H9 (cell line): ENCODE data around the gene PRKACG. TPM values are rescaled to one million over a fixed set of nuclear protein-coding genes. Genes with fewer than 3 reads are reported as not detected.

Source experiments
- DNase-seq: peaks from one replicate; pipeline ENCODE4 v3.0.0-alpha.2; 2017
- H2AFZ ChIP-seq: one replicate; pipeline ENCODE4 v1.6.1; 2013; ENCODE audit warnings: mild to moderate bottlenecking, low read length, control low read depth, moderate library complexity
- H2AK5ac ChIP-seq: 2 replicates; pipeline ENCODE4 v1.6.1; 2013; ENCODE audit warnings: low read length, control low read depth, mixed read lengths; ENCODE audit not compliant: insufficient read length
- H2BK120ac ChIP-seq: one replicate; pipeline ENCODE4 v1.6.1; 2013; ENCODE audit warnings: low read depth, mild to moderate bottlenecking, low read length, control low read depth, inconsistent platforms; ENCODE audit not compliant: poor library complexity, severe bottlenecking
- H2BK12ac ChIP-seq: 2 replicates; pipeline ENCODE4 v1.6.1; 2013; ENCODE audit warnings: low read length, control low read depth, mixed read lengths, low read depth; ENCODE audit not compliant: insufficient read length
- H2BK15ac ChIP-seq: 2 replicates; pipeline ENCODE4 v1.6.1; 2013; ENCODE audit warnings: low read depth, low read length, control low read depth
- H2BK20ac ChIP-seq: one replicate; pipeline ENCODE4 v1.6.1; 2013; ENCODE audit warnings: low read depth, mild to moderate bottlenecking, low read length, control low read depth, inconsistent platforms; ENCODE audit not compliant: poor library complexity, severe bottlenecking
- H2BK5ac ChIP-seq: 2 replicates; pipeline ENCODE4 v1.6.1; 2013; ENCODE audit warnings: low read length, control low read depth, mixed read lengths; ENCODE audit not compliant: insufficient read length
- H3K14ac ChIP-seq: 2 replicates; pipeline ENCODE4 v1.6.1; 2013; ENCODE audit warnings: low read length, control low read depth; ENCODE audit not compliant: insufficient read depth
- H3K18ac ChIP-seq: 2 replicates; pipeline ENCODE4 v1.6.1; 2013; ENCODE audit warnings: low read depth, mild to moderate bottlenecking, mixed read lengths, low read length, control low read depth; ENCODE audit not compliant: insufficient read length
- H3K23ac ChIP-seq: 2 replicates; pipeline ENCODE4 v1.6.1; 2013; ENCODE audit warnings: low read length, control low read depth, mixed read lengths, low read depth; ENCODE audit not compliant: insufficient read length
- H3K23me2 ChIP-seq: 2 replicates; pipeline ENCODE4 v1.6.1; 2013; ENCODE audit warnings: low read depth, mild to moderate bottlenecking, mixed read lengths, low read length, control low read depth; ENCODE audit not compliant: insufficient read length, poor library complexity, severe bottlenecking
- H3K27ac ChIP-seq: 2 replicates; pipeline ENCODE4 v1.5.1; 2013; ENCODE audit warnings: low read length, control low read depth, mixed read lengths, low read depth; ENCODE audit not compliant: insufficient read length
- H3K27me3 ChIP-seq: 2 replicates; pipeline ENCODE4 v1.6.1; 2013; ENCODE audit warnings: low read length, control low read depth, inconsistent platforms; ENCODE audit not compliant: insufficient read depth
- H3K4ac ChIP-seq: 2 replicates; pipeline ENCODE4 v1.6.1; 2013; ENCODE audit warnings: low read depth, mild to moderate bottlenecking, control low read depth, inconsistent platforms, low read length, moderate library complexity
- H3K4me1 ChIP-seq: 2 replicates; pipeline ENCODE4 v1.6.1; 2013; ENCODE audit warnings: low read length, control low read depth, inconsistent platforms; ENCODE audit not compliant: insufficient read depth
- H3K4me2 ChIP-seq: 2 replicates; pipeline ENCODE4 v1.6.1; 2013; ENCODE audit warnings: low read length, control low read depth, mixed read lengths; ENCODE audit not compliant: insufficient read length, insufficient read depth
- H3K56ac ChIP-seq: 2 replicates; pipeline ENCODE4 v1.6.1; 2013; ENCODE audit warnings: low read depth, mild to moderate bottlenecking, mixed read lengths, low read length, control low read depth; ENCODE audit not compliant: insufficient read length
- H3K79me1 ChIP-seq: 2 replicates; pipeline ENCODE4 v1.6.1; 2013; ENCODE audit warnings: low read depth, mild to moderate bottlenecking, moderate library complexity, low read length, control low read depth, inconsistent platforms; ENCODE audit not compliant: insufficient read depth, poor library complexity, severe bottlenecking
- H3K79me2 ChIP-seq: 2 replicates; pipeline ENCODE4 v1.6.1; 2013; ENCODE audit warnings: low read length, control low read depth, inconsistent platforms; ENCODE audit not compliant: insufficient read depth
- H3K9ac ChIP-seq: 2 replicates; pipeline ENCODE4 v1.6.1; 2013; ENCODE audit warnings: low read length, control low read depth, mixed read lengths; ENCODE audit not compliant: insufficient read length; ENCODE audit errors: extremely low read depth
- H3K9me3 ChIP-seq: one replicate; pipeline ENCODE4 v1.6.1; 2013; ENCODE audit warnings: low read depth, low read length, inconsistent platforms; ENCODE audit not compliant: control insufficient read depth
- H3T11ph ChIP-seq: one replicate; pipeline ENCODE4 v1.6.1; 2013; ENCODE audit warnings: mild to moderate bottlenecking, low read length, control low read depth, inconsistent platforms
- H4K20me1 ChIP-seq: one replicate; pipeline ENCODE4 v1.6.1; 2013; ENCODE audit not compliant: control insufficient read depth, insufficient read length, insufficient read depth
- H4K5ac ChIP-seq: 2 replicates; pipeline ENCODE4 v1.6.1; 2013; ENCODE audit warnings: low read depth, mild to moderate bottlenecking, mixed read lengths, low read length, control low read depth; ENCODE audit not compliant: insufficient read length
- H4K8ac ChIP-seq: replicated peaks from 2 replicates; pipeline ENCODE4 v1.6.1; 2013; ENCODE audit warnings: low read length, control low read depth, mixed read lengths, low read depth; ENCODE audit not compliant: insufficient read length
- H4K91ac ChIP-seq: 2 replicates; pipeline ENCODE4 v1.6.1; 2013; ENCODE audit warnings: low read depth, mild to moderate bottlenecking, moderate library complexity, mixed read lengths, low read length, control low read depth; ENCODE audit not compliant: insufficient read length
- H3K27ac Mint-ChIP-seq, 3 experiments: 2 replicates in 2 of 3; 3 replicates in 1 of 3; pipeline ENCODE4 v1.8.0; 2020 to 2021; ENCODE audit warnings: mixed read lengths in 3 of 3, mild to moderate bottlenecking in 1 of 3, moderate library complexity in 1 of 3
- H3K27me3 Mint-ChIP-seq: 2 replicates; pipeline ENCODE4 v1.8.0; 2021; ENCODE audit warnings: low read depth, mild to moderate bottlenecking, moderate library complexity, mixed read lengths
- H3K36me3 Mint-ChIP-seq, 3 experiments: 2 replicates in 2 of 3; 3 replicates in 1 of 3; pipeline ENCODE4 v1.8.0; 2020 to 2021; ENCODE audit warnings: low read depth in 3 of 3, mixed read lengths in 3 of 3; ENCODE audit not compliant: insufficient read depth in 1 of 3
- H3K4me1 Mint-ChIP-seq, 2 experiments: 2 replicates each; pipeline ENCODE4 v1.8.0; 2020; ENCODE audit warnings: mixed read lengths in 2 of 2
- H3K4me3 Mint-ChIP-seq, 2 experiments: 2 replicates in 1 of 2; 3 replicates in 1 of 2; pipeline ENCODE4 v1.8.0; 2020 to 2021; ENCODE audit warnings: mild to moderate bottlenecking in 2 of 2, mixed read lengths in 2 of 2, moderate library complexity in 1 of 2
- H3K9me3 Mint-ChIP-seq, 2 experiments: 2 replicates in 1 of 2; 3 replicates in 1 of 2; pipeline ENCODE4 v1.8.0; 2020; ENCODE audit warnings: mild to moderate bottlenecking in 2 of 2, mixed read lengths in 2 of 2, moderate library complexity in 1 of 2
- CTCF ChIP-seq: fragments of 200-600 bp; sonication (generic); conservative IDR thresholded peaks from 3 replicates; pipeline ENCODE4 v1.8.0; 2021; ENCODE audit warnings: antibody characterized with exemption, mild to moderate bottlenecking
- WGBS: extraction: QIAGEN DNeasy Blood & Tissue Kit; methylation state at CpG from one replicate; pipeline ENCODE4 v1.1.7; 2013; ENCODE audit warnings: missing lambda C conversion rate, low lambda C conversion rate, mixed read lengths; ENCODE audit not compliant: insufficient read length; ENCODE audit errors: extremely low coverage; 5-methylcytosine and 5-hydroxymethylcytosine counted together
- total RNA-seq: library from RNA; stranded (reverse); gene quantifications from 2 replicates; pipeline ENCODE4 v1.2.1, GENCODE V29; 2021

The PRKACG gene
- total RNA-seq, 1 experiment from 2014 or later, result not detected

- Histone ChIP-seq H2AFZ (no peak overlapping the region), H2BK20ac (no peak overlapping the region), H3K9me3 (no peaks in the 10 kb centered on the region), H2BK15ac (no peak overlapping the region), H4K91ac (no peak overlapping the region), H3K27ac (no peak overlapping the region), H3K23ac (no peak overlapping the region), H3K79me1 (no peaks in the 10 kb centered on the region), H3K4me1 (no peaks in the 10 kb centered on the region), H3K18ac (no peak overlapping the region), H3K4ac (no peak overlapping the region), H2BK5ac (no peak overlapping the region), H2AK5ac (no peak overlapping the region), H3T11ph (no peak overlapping the region), H4K8ac (no peak overlapping the region), H2BK12ac (no peak overlapping the region), H3K79me2 (no peaks in the 10 kb centered on the region), H3K23me2 (no peaks in the 10 kb centered on the region), H3K4me2 (no peak overlapping the region), H2BK120ac (no peak overlapping the region), H3K9ac (no peak overlapping the region), H4K5ac (no peak overlapping the region), H3K14ac (no peak overlapping the region), H3K56ac (no peak overlapping the region), H3K27me3 (no peaks in the 10 kb centered on the region), H4K20me1 (no peaks in the 10 kb centered on the region)
- Mint-ChIP-seq H3K36me3 (no peaks in the 10 kb centered on the region), H3K9me3 (no peaks in the 10 kb centered on the region), H3K27ac (no peak overlapping the region), H3K4me3 (no peak overlapping the region), H3K27me3 (no peaks in the 10 kb centered on the region), H3K4me1 (peaks cover 9 to 17% of the 10 kb centered on the region in 2 experiments)
- no CpG with 5 or more reads among the region's 8 CpGs for WGBS
- no peak for DNase-seq
- no peak for TF ChIP-seq CTCF
These were observed 10.9 kb downstream of the PRKACG start for GRCh38 chr9:69003051-69003450.
